Skeletal muscle tissue (tissue), 4 donors: ENCODE measurements around the gene AFF2. TPM values are rescaled to one million over a fixed set of nuclear protein-coding genes. Genes with fewer than 3 reads are reported as not detected.

Experiments used
- H3K27ac ChIP-seq: one replicate; pipeline ENCODE4 v1.7.0; 2013; ENCODE audit warnings: mild to moderate bottlenecking, low read depth, low read length, inconsistent platforms
- H3K27me3 ChIP-seq, 3 donors: one replicate each; pipeline ENCODE4 v1.7.0; 2013; ENCODE audit warnings: low read length in 3 of 3; ENCODE audit not compliant: control insufficient read depth in 3 of 3, insufficient read depth in 3 of 3
- H3K36me3 ChIP-seq, 3 donors: one replicate each; pipeline ENCODE4 v1.7.0; 2013; ENCODE audit warnings: low read length in 3 of 3; ENCODE audit not compliant: control insufficient read depth in 3 of 3, insufficient read depth in 3 of 3
- H3K4me1 ChIP-seq, 3 donors: one replicate each; pipeline ENCODE4 v1.7.0; 2013; ENCODE audit warnings: low read length in 3 of 3, mild to moderate bottlenecking in 3 of 3; ENCODE audit not compliant: control insufficient read depth in 3 of 3, insufficient read depth in 3 of 3
- H3K4me3 ChIP-seq, 3 donors: one replicate each; pipeline ENCODE4 v1.7.0; 2013; ENCODE audit warnings: low read length in 3 of 3
- H3K9ac ChIP-seq, 3 donors: one replicate each; pipeline ENCODE4 v1.7.0; 2013; ENCODE audit warnings: low read length in 3 of 3, mild to moderate bottlenecking in 3 of 3, moderate library complexity in 2 of 3, low read depth in 1 of 3
- H3K9me3 ChIP-seq, 3 donors: one replicate each; pipeline ENCODE4 v1.7.0; 2013; ENCODE audit warnings: low read length in 3 of 3; ENCODE audit not compliant: control insufficient read depth in 3 of 3
- total RNA-seq: library from RNA; depleted of rRNA; stranded (reverse); fragments of >200 nt; gene quantifications from one replicate; pipeline ENCODE4 v1.2.3, GENCODE V29; 2014
- donor health status: Osteomylitis.

Gene AFF2
- total RNA-seq, 1 donor from 2014 or later = 2.6 TPM

DNA sequence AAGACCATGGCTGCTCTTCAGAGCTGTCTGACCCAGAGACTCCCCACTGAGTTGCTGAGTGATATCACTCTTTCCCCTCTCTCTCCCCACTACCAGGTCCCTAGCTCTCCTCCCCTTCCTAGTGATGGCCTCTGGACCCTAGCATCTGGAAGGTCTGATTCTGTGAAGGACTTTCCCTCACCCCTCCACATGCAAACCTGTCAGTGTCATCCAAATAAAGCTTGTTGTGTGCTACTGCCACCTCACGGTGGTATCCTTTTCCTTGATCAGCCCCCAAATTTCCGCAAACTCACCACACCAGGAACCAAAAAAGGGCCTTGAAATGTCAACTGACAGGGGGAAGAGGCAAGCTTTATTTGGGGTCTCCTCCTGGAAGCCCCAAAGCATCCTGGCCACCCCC lies 504.5 kb downstream of the AFF2 start:
- no peaks in the 10 kb centered on the region for H3K4me1 ChIP-seq
- no peaks in the 10 kb centered on the region for H3K36me3 ChIP-seq
- H3K9me3 ChIP-seq = no peaks in the 10 kb centered on the region
- no peaks in the 10 kb centered on the region for H3K27me3 ChIP-seq
- H3K27ac ChIP-seq = no peak overlapping the region
- H3K9ac ChIP-seq = no peak overlapping the region
- H3K4me3 ChIP-seq = no peak overlapping the region

DNA sequence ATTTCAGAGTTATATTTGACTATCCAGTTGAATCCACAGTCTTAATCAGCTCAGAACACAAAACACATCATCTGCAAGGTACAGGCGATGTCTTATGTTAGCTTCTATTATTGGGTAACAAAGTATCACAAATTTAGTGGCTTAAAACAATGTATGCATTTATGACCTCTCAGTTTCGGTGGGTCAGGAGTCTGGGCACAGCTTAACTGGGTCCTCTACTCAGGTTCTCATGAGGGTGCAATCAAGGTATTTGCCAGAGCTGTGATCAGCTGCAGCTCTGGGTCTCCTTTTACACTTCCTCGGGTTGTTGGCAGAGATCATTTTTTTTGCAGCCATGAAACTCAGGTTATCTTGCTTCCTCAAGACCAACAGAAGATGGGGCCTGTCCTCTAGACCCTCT lies 505.8 kb downstream of the AFF2 start:
- Histone ChIP-seq H3K9ac (no peak overlapping the region), H3K27me3 (no peaks in the 10 kb centered on the region), H3K27ac (no peak overlapping the region), H3K4me1 (no peaks in the 10 kb centered on the region), H3K36me3 (no peaks in the 10 kb centered on the region), H3K9me3 (no peaks in the 10 kb centered on the region), H3K4me3 (no peak overlapping the region)

- no peak overlapping the region for H3K4me3 ChIP-seq
- no peak overlapping the region for H3K9ac ChIP-seq
- H3K27me3 ChIP-seq = no peaks in the 10 kb centered on the region
- no peak overlapping the region for H3K27ac ChIP-seq
- no peaks in the 10 kb centered on the region for H3K36me3 ChIP-seq
- H3K9me3 ChIP-seq = no peaks in the 10 kb centered on the region
- H3K4me1 ChIP-seq = no peaks in the 10 kb centered on the region
Observed at GRCh38 chrX:149007423-149007822, 507.0 kb downstream of the AFF2 start.

DNA sequence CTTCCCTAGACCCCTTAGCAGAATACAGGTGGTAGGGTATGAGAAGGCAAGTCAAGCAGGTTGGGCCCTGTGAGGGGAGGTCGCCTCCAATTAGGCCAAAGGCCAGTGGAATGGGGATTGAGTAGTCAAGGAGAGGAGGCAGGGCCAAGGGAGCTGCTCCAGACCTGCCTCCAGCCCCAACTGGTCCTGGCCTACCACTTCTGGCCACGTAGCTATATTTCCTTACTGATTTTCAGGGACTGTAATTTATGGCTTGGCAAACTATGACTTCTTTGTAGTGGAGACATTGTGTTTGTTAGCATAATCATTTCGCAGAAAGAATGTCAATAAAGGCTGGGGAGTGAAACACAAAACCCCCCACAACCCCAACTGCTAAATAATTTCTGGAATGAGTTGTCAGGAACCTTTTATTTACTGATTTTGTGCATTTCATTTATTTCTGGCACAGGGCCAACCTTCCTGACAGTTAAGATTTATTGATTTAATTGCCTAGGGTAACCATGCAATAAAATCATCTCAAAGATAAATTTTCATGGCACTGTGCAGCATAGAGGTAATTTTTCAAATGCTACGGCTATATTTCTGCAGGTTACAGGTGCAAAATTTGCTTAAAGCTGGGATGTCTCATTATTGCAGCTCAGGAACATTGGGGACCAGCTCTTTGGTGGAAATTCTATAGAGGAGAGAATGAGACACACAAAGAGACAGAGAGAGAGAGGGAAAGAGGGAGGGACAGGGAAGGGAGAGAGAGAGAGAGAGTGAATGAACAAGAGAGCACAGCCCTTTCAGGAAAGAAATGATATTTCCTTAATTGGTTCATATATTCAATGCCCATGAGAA lies 509.8 kb downstream of the AFF2 start:
- Histone ChIP-seq H3K9me3 (no peaks in the 10 kb centered on the region), H3K4me3 (no peak overlapping the region), H3K4me1 (no peaks in the 10 kb centered on the region), H3K27ac (no peak overlapping the region), H3K36me3 (no peaks in the 10 kb centered on the region), H3K27me3 (no peaks in the 10 kb centered on the region), H3K9ac (no peak overlapping the region)

GRCh38 chrX:149010853-149011224 lies 510.4 kb downstream of the AFF2 start:
- Histone ChIP-seq H3K36me3 (no peaks in the 10 kb centered on the region), H3K9me3 (no peaks in the 10 kb centered on the region)

GRCh38 chrX:149013081-149013480 lies 512.7 kb downstream of the AFF2 start:
- no peaks in the 10 kb centered on the region for H3K4me1 ChIP-seq
- no peaks in the 10 kb centered on the region for H3K36me3 ChIP-seq
- H3K27me3 ChIP-seq = no peaks in the 10 kb centered on the region
- H3K9ac ChIP-seq = no peak overlapping the region
- H3K4me3 ChIP-seq = no peak overlapping the region
- no peaks in the 10 kb centered on the region for H3K9me3 ChIP-seq
- H3K27ac ChIP-seq = no peak overlapping the region

More at GRCh38 chrX:149010853-149011224, 510.4 kb downstream of the AFF2 start:
- no peaks in the 10 kb centered on the region for H3K4me1 ChIP-seq
- no peak overlapping the region for H3K27ac ChIP-seq
- no peak overlapping the region for H3K9ac ChIP-seq
- no peak overlapping the region for H3K4me3 ChIP-seq
- no peaks in the 10 kb centered on the region for H3K27me3 ChIP-seq

GRCh38 chrX:149021159-149021558 lies 520.7 kb downstream of the AFF2 start:
- no peaks in the 10 kb centered on the region for H3K27me3 ChIP-seq
- no peak overlapping the region for H3K9ac ChIP-seq
- H3K9me3 ChIP-seq = no peaks in the 10 kb centered on the region
- H3K27ac ChIP-seq = no peak overlapping the region
- H3K4me1 ChIP-seq = no peaks in the 10 kb centered on the region
- no peak overlapping the region for H3K4me3 ChIP-seq
- H3K36me3 ChIP-seq = no peaks in the 10 kb centered on the region

- Histone ChIP-seq H3K36me3 (no peaks in the 10 kb centered on the region), H3K4me1 (no peaks in the 10 kb centered on the region), H3K27ac (no peak overlapping the region), H3K9ac (no peak overlapping the region), H3K9me3 (no peaks in the 10 kb centered on the region), H3K27me3 (no peaks in the 10 kb centered on the region), H3K4me3 (no peak overlapping the region)
Observed at GRCh38 chrX:149022485-149022884, 522.1 kb downstream of the AFF2 start.

DNA sequence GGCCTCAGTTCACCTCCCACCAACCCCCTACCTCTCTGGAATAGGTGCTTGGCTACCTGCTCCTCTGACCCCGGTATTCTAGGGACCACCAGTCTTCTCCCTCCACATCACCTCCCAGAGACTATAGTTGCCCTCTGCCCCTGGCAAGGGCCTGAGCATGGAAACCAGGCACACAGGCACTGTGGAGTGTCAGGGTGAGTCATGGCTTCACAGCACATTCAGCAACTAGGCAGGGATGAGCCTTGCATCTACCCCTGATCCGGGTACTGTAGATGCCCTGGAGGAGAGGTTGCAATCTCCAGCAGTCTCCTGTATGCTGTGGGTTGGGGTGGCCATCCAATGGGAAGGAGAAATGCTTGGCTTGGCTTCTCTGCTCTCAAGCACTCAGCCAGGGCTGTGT lies 532.0 kb downstream of the AFF2 start:
- H3K36me3 ChIP-seq = no peaks in the 10 kb centered on the region
- H3K9ac ChIP-seq = no peak overlapping the region
- no peaks in the 10 kb centered on the region for H3K27me3 ChIP-seq
- no peaks in the 10 kb centered on the region for H3K9me3 ChIP-seq
- no peaks in the 10 kb centered on the region for H3K4me1 ChIP-seq
- H3K4me3 ChIP-seq = no peak overlapping the region
- H3K27ac ChIP-seq = no peak overlapping the region

DNA sequence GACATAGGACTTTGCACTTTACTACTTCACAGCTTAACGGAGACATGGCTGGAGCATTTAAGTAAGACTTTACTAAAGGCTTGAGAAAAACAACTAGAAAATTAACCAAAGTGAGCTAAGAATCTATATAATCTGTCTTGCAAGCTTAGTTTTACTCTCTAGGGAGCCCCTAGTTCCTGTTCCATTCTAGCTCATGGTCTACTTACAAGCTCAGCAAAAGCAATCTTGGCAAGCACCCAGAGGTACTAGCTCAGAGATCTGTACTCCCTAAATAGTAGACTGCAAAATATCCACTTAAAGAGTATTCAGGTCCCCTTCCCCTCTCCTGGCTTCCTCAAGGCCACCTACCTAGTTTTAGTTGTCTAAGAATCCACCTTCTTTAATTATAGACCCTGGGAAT lies 535.7 kb downstream of the AFF2 start:
- no peak overlapping the region for H3K27ac ChIP-seq
- no peaks in the 10 kb centered on the region for H3K27me3 ChIP-seq
- no peaks in the 10 kb centered on the region for H3K36me3 ChIP-seq
- no peak overlapping the region for H3K9ac ChIP-seq
- no peak overlapping the region for H3K4me3 ChIP-seq
- no peaks in the 10 kb centered on the region for H3K4me1 ChIP-seq
- H3K9me3 ChIP-seq = no peaks in the 10 kb centered on the region
